Neural cell (in vitro differentiated cells): ENCODE results near the gene PHF11. TPM values are rescaled to one million over a fixed set of nuclear protein-coding genes. Genes with fewer than 3 reads are reported as not detected.
"Not testable (repeated sequence)": the region's sequence is repeated elsewhere in the genome, so short reads cannot be mapped to it uniquely, and the experiment has no call there.

ENCODE experiments used
- H2AFZ ChIP-seq: fragments of 200-600, 300-800 bp; sonication (generic), shearing (Covaris generic); 2 replicates; pipeline ENCODE4 v1.6.0; 2014; ENCODE audit warnings: low read depth, mild to moderate bottlenecking, antibody characterized with exemption, low read length, moderate library complexity
- H3F3A ChIP-seq: fragments of 200-600 bp; shearing (Covaris generic); 2 replicates; pipeline ENCODE4 v1.6.1; 2016; ENCODE audit warnings: mild to moderate bottlenecking, moderate library complexity, mixed read lengths, antibody characterized with exemption, low read length; ENCODE audit not compliant: insufficient read depth, poor library complexity, severe bottlenecking
- H3K27ac ChIP-seq: fragments of 200-600, 300-800 bp; sonication (generic), shearing (Covaris generic); 2 replicates; pipeline ENCODE4 v1.5.1; 2014; ENCODE audit warnings: mild to moderate bottlenecking, low read length, moderate library complexity
- H3K27me3 ChIP-seq: fragments of 300-800, 200-600 bp; sonication (generic), shearing (Covaris generic); 2 replicates; pipeline ENCODE4 v1.6.0; 2014; ENCODE audit warnings: mild to moderate bottlenecking, low read depth, low read length, moderate library complexity; ENCODE audit not compliant: insufficient read depth
- H3K36me3 ChIP-seq: fragments of 300-800, 200-600 bp; sonication (generic), shearing (Covaris generic); 2 replicates; pipeline ENCODE4 v1.5.1; 2014; ENCODE audit warnings: mild to moderate bottlenecking, antibody characterized with exemption, low read length, moderate library complexity; ENCODE audit not compliant: insufficient read depth
- H3K4me2 ChIP-seq: fragments of 300-800, 200-600 bp; sonication (generic), shearing (Covaris generic); 2 replicates; pipeline ENCODE4 v1.6.0; 2014; ENCODE audit warnings: mild to moderate bottlenecking, low read length
- H3K4me3 ChIP-seq: fragments of 300-800, 200-600 bp; sonication (generic), shearing (Covaris generic); 2 replicates; pipeline ENCODE4 v1.5.1; 2014; ENCODE audit warnings: mild to moderate bottlenecking, low read length, moderate library complexity
- H3K79me2 ChIP-seq: fragments of 200-600 bp; shearing (Covaris generic); replicated peaks from 2 replicates; pipeline ENCODE4 v1.6.0; 2014; ENCODE audit warnings: mild to moderate bottlenecking, low read length, moderate library complexity; ENCODE audit not compliant: insufficient read depth
- H3K9ac ChIP-seq: fragments of 300-800, 200-600 bp; sonication (generic), shearing (Covaris generic); 2 replicates; pipeline ENCODE4 v1.6.1; 2016; ENCODE audit warnings: mild to moderate bottlenecking, low read length, mixed read lengths
- H3K9me2 ChIP-seq: fragments of 200-600 bp; shearing (Covaris generic); 2 replicates; pipeline ENCODE4 v1.6.1; 2016; ENCODE audit warnings: mild to moderate bottlenecking, low read length, mixed read lengths; ENCODE audit not compliant: insufficient read depth
- H3K9me3 ChIP-seq: fragments of 200-600, 300-800 bp; sonication (generic), shearing (Covaris generic); 2 replicates; pipeline ENCODE4 v1.6.1; 2016; ENCODE audit warnings: mild to moderate bottlenecking, mixed run types, low read length, moderate library complexity, mixed read lengths
- H4K20me1 ChIP-seq: fragments of 200-600 bp; shearing (Covaris generic); 2 replicates; pipeline ENCODE4 v1.6.1; 2016; ENCODE audit warnings: mild to moderate bottlenecking, mixed run types; ENCODE audit not compliant: insufficient read depth
- CTCF ChIP-seq: fragments of 450-650 bp; IDR thresholded peaks from 2 replicates; pipeline ENCODE4 v1.5.1; 2014; ENCODE audit warnings: antibody characterized with exemption, mild to moderate bottlenecking, moderate library complexity; ENCODE audit not compliant: poor library complexity, severe bottlenecking
- EP300 ChIP-seq: fragments of 450-650 bp; conservative IDR thresholded peaks from 2 replicates; pipeline ENCODE4 v1.6.1; 2014; ENCODE audit warnings: antibody characterized with exemption, mild to moderate bottlenecking, moderate library complexity; ENCODE audit not compliant: poor library complexity, severe bottlenecking
- EZH2 ChIP-seq: fragments of 200-600, 300-800 bp; shearing (Covaris generic), sonication (generic); IDR thresholded peaks from 2 replicates; pipeline ENCODE4 v1.6.1; 2014; ENCODE audit warnings: antibody characterized with exemption, low read length, borderline replicate concordance, mild to moderate bottlenecking; ENCODE audit not compliant: insufficient read depth, poor library complexity, severe bottlenecking
- MXI1 ChIP-seq: fragments of 450-650 bp; conservative IDR thresholded peaks from 2 replicates; pipeline ENCODE4 v1.6.1; 2014; ENCODE audit warnings: antibody characterized with exemption, mild to moderate bottlenecking; ENCODE audit not compliant: poor library complexity, severe bottlenecking
- POLR2AphosphoS5 ChIP-seq: IDR thresholded peaks from 2 replicates; pipeline ENCODE4 v1.6.1; 2012
- RAD21 ChIP-seq: fragments of 450-650 bp; conservative IDR thresholded peaks from 2 replicates; pipeline ENCODE4 v1.6.1; 2014; ENCODE audit warnings: antibody characterized with exemption, mild to moderate bottlenecking, moderate library complexity
- REST ChIP-seq: IDR thresholded peaks from 2 replicates; pipeline ENCODE4 v1.6.1; 2012; ENCODE audit warnings: borderline replicate concordance
- SMC3 ChIP-seq: fragments of 450-650 bp; conservative IDR thresholded peaks from 2 replicates; pipeline ENCODE4 v1.6.1; 2014; ENCODE audit warnings: antibody characterized with exemption, mild to moderate bottlenecking, moderate library complexity; ENCODE audit not compliant: poor library complexity
- TAF1 ChIP-seq: IDR thresholded peaks from 2 replicates; pipeline ENCODE4 v1.6.1; 2012; ENCODE audit warnings: low read depth
- polyA plus RNA-seq: library from polyadenylated mRNA; depleted of rRNA; stranded (reverse); fragments of >200 nt; gene quantifications from 2 replicates; pipeline ENCODE4 v1.2.3, GENCODE V29; 2014

Gene PHF11
- polyA plus RNA-seq, 1 donor from 2014 or later, result not detected

- H3K4me3 ChIP-seq, result no peak overlapping the region
- H4K20me1 ChIP-seq, result no peaks in the 10 kb centered on the region
- no peaks in the 10 kb centered on the region for H3K27me3 ChIP-seq
- H3K36me3 ChIP-seq, result peaks cover 5% of the 10 kb centered on the region
- no peaks in the 10 kb centered on the region for H3K9me2 ChIP-seq
- TF ChIP-seq EZH2, result no peak
- no peak for TF ChIP-seq TAF1
- no peak for TF ChIP-seq REST
- no peak for TF ChIP-seq CTCF
- TF ChIP-seq RAD21, result no peak
- no peak for TF ChIP-seq POLR2AphosphoS5
- TF ChIP-seq SMC3, result no peak
- H3K27ac ChIP-seq, result no peak overlapping the region
- H3K4me2 ChIP-seq, result no peak overlapping the region
- no peaks in the 10 kb centered on the region for H3K79me2 ChIP-seq
- no peak overlapping the region for H2AFZ ChIP-seq
- no peaks in the 10 kb centered on the region for H3K9me3 ChIP-seq
- H3F3A ChIP-seq, result no peaks in the 10 kb centered on the region
- H3K9ac ChIP-seq, result no peak overlapping the region
Observed at GRCh38 chr13:49563516-49563915, 67.8 kb downstream of the PHF11 start.

- not testable (repeated sequence) for H3K9me2 ChIP-seq, H4K20me1 ChIP-seq, H3K4me2 ChIP-seq, H2AFZ ChIP-seq, H3K27ac ChIP-seq, H3K9me3 ChIP-seq, H3K4me3 ChIP-seq, H3K36me3 ChIP-seq, H3K27me3 ChIP-seq, H3K9ac ChIP-seq, H3K79me2 ChIP-seq, H3F3A ChIP-seq
Observed at GRCh38 chr13:49565461-49565860, 69.7 kb downstream of the PHF11 start.

- Histone ChIP-seq H3K9me3 (no peaks in the 10 kb centered on the region), H3K36me3 (no peaks in the 10 kb centered on the region), H3K27ac (no peak overlapping the region), H3K9ac (no peak overlapping the region), H2AFZ (no peak overlapping the region), H4K20me1 (no peaks in the 10 kb centered on the region), H3K27me3 (no peaks in the 10 kb centered on the region), H3K79me2 (no peaks in the 10 kb centered on the region), H3F3A (no peaks in the 10 kb centered on the region), H3K9me2 (no peaks in the 10 kb centered on the region), H3K4me3 (no peak overlapping the region), H3K4me2 (no peak overlapping the region)
- TF ChIP-seq RAD21, result no peak
- no peak for TF ChIP-seq POLR2AphosphoS5
- TF ChIP-seq SMC3, result no peak
- TF ChIP-seq REST, result no peak
- TF ChIP-seq MXI1, result no peak
- TF ChIP-seq CTCF, result no peak
- TF ChIP-seq EZH2, result no peak
- no peak for TF ChIP-seq TAF1
- no peak for TF ChIP-seq EP300
Observed at GRCh38 chr13:49566461-49566860, 70.7 kb downstream of the PHF11 start.
